Activated CD8-positive, alpha-beta memory T cell treated with anti-CD3 and anti-CD28 coated beads, Interleukin-2, amount 10 ng/mL, durations not matched to agents 7 days and 5 days (primary cell): ENCODE measurements around the gene ABCA13. TPM values are rescaled to one million over a fixed set of nuclear protein-coding genes. Genes with fewer than 3 reads are reported as not detected.

ENCODE experiments used
- ATAC-seq: fragments of 150-1000 bp; cut with Tn5 transposase; one replicate; pipeline ENCODE4 v1.10.0; 2021; ENCODE audit warnings: moderate library complexity
- CTCF ChIA-PET: fragments of 350-600 bp; sonication (Branson Sonifier 250); formaldehyde crosslinking; loops from one replicate; lab custom pipeline; 2021; ENCODE audit warnings: antibody characterized with exemption; lab: Charles Lee
- DNase-seq: peaks from one replicate; pipeline ENCODE4 v3.0.0-alpha.2; 2020
- H3K27ac Mint-ChIP-seq: one replicate; pipeline ENCODE4 v1.8.0; 2021; ENCODE audit warnings: mild to moderate bottlenecking, mixed read lengths
- H3K27me3 Mint-ChIP-seq: one replicate; pipeline ENCODE4 v1.8.0; 2021; ENCODE audit warnings: mixed read lengths
- H3K36me3 Mint-ChIP-seq: one replicate; pipeline ENCODE4 v1.8.0; 2021; ENCODE audit warnings: mild to moderate bottlenecking, mixed read lengths
- H3K4me1 Mint-ChIP-seq: one replicate; pipeline ENCODE4 v1.8.0; 2021; ENCODE audit warnings: mixed read lengths
- H3K4me3 Mint-ChIP-seq: one replicate; pipeline ENCODE4 v1.8.0; 2021; ENCODE audit warnings: mild to moderate bottlenecking, moderate library complexity, mixed read lengths
- H3K9me3 Mint-ChIP-seq: one replicate; pipeline ENCODE4 v1.8.0; 2022; ENCODE audit warnings: low read depth, mixed read lengths
- total RNA-seq, 2 experiments: library from RNA; stranded (reverse); gene quantifications; one replicate each; pipeline ENCODE4 v1.2.3, GENCODE V29; 2021

The ABCA13 gene
- total RNA-seq, 2 experiments from 2014 or later, result 0.05 to 0.06 TPM

DNA sequence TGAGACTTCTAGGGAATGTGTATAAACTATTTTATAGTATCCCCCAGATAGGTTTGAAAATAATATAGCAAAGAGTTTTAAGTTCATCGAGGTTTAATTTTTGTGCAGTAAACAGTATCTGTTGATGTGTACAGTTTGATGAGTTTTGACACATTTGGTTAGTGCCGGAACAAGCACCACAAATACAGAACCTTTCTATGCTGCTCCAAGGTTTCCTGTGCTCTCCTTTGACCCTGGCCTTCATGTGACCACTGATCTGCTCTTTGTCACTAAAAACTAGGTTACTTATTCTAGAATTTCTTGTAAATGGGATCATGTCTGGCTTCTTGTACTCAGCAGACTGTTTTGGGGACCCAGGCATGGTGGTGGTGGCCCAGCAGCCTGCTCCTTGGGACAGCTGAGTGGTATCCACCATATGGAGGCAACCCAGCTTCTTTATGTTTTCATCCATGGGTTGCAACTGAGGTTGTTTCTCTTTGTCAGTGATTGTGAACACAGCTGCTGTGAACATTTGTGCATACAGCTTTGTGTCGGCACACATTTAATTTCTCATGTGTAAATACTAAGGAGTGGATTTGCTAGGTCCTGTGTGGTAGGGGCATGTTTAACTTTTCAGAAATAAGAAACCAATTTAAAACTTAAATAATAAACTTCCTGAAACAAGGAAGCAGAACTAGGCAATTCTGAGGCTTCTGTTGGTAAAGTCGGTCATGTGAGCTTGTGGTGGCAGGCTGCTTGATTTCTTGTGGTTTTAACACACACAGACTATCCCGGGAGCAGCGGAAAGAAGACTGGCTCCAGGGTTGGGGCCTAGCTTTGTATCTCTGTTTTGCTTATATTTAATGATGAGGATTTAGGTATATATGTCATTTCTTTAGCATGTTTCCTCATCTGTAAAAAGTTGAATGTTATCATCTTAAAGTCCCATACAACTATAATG lies 219.4 kb downstream of the ABCA13 start:
- no peak overlapping the region for H3K4me3 Mint-ChIP-seq
- no peaks in the 10 kb centered on the region for H3K4me1 Mint-ChIP-seq
- peaks cover 3% of the 10 kb centered on the region for H3K27me3 Mint-ChIP-seq
- DNase-seq (no peak), ATAC-seq (no peak)
- CTCF ChIA-PET, result no interaction called here
- no peak overlapping the region for H3K27ac Mint-ChIP-seq
- no peaks in the 10 kb centered on the region for H3K9me3 Mint-ChIP-seq
- H3K36me3 Mint-ChIP-seq, result no peaks in the 10 kb centered on the region

- Mint-ChIP-seq H3K4me3 (no peak overlapping the region), H3K9me3 (no peaks in the 10 kb centered on the region), H3K27ac (no peak overlapping the region), H3K36me3 (no peaks in the 10 kb centered on the region), H3K27me3 (peaks cover 2% of the 10 kb centered on the region), H3K4me1 (no peaks in the 10 kb centered on the region)
- ATAC-seq (no peak), DNase-seq (no peak)
- CTCF ChIA-PET, result no interaction called here
These were observed 226.9 kb downstream of the ABCA13 start for GRCh38 chr7:48398191-48398590.

DNA sequence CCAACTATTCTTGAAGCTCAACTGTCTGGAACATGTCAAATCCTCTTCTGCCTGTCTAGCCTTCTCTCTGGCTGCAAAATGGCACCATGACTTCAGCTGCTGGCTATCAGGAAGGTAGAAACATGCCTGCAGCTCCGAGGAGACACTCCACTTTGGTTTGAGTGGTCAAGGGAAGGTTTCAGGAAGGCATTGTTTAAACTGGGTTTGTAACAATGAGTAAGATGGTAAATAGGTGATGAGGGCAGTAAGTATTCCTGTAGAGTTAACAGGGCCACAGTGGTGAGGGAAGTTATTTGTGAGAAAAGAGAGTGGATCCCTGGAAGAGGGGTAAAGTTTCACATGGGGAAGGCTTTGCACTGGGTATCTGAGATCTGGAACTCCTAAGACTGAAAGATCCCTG lies 231.5 kb downstream of the ABCA13 start:
- Mint-ChIP-seq H3K27ac (no peak overlapping the region), H3K4me3 (no peak overlapping the region), H3K4me1 (no peaks in the 10 kb centered on the region), H3K9me3 (peaks cover 3% of the 10 kb centered on the region), H3K36me3 (no peaks in the 10 kb centered on the region), H3K27me3 (no peaks in the 10 kb centered on the region)
- CTCF ChIA-PET, result interaction anchor here (0.5 kb wide), 1 partner anchor 402 kb away, joined by 3 read pairs; no protein-coding TSS in a partner anchor
- ATAC-seq (no peak), DNase-seq (no peak)

DNA sequence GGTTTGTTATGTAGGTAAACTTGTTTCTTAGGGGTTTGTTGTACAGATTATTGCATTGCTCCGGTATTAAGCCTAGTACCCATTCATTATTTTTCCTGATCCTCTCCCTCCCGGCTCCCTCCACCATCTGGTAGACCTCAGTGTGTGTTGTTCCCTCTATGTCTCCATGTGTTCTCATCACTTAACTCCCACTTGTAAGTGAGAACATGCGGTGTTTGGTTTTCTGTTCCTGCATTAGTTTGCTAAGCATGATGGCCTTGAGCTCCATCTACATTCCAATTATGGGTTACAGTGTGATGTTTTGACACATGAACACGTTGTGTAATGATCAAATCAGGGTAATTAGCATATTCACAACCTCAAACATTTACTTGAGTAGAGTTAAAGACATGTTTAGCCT lies 237.5 kb downstream of the ABCA13 start:
- Mint-ChIP-seq H3K4me1 (peaks cover 6% of the 10 kb centered on the region), H3K27ac (no peak overlapping the region), H3K4me3 (no peak overlapping the region), H3K36me3 (no peaks in the 10 kb centered on the region), H3K27me3 (no peaks in the 10 kb centered on the region), H3K9me3 (peaks cover 3% of the 10 kb centered on the region)
- DNase-seq (no peak), ATAC-seq (no peak)
- CTCF ChIA-PET, result no interaction called here

GRCh38 chr7:48411619-48412018 lies 240.4 kb downstream of the ABCA13 start:
- Mint-ChIP-seq H3K27me3 (no peaks in the 10 kb centered on the region), H3K4me1 (peaks cover 6% of the 10 kb centered on the region), H3K36me3 (no peaks in the 10 kb centered on the region), H3K27ac (no peak overlapping the region), H3K9me3 (no peaks in the 10 kb centered on the region), H3K4me3 (no peak overlapping the region)
- DNase-seq, result peak; percentile 47
- CTCF ChIA-PET, result no interaction called here
- ATAC-seq, result peak; percentile 27

DNA sequence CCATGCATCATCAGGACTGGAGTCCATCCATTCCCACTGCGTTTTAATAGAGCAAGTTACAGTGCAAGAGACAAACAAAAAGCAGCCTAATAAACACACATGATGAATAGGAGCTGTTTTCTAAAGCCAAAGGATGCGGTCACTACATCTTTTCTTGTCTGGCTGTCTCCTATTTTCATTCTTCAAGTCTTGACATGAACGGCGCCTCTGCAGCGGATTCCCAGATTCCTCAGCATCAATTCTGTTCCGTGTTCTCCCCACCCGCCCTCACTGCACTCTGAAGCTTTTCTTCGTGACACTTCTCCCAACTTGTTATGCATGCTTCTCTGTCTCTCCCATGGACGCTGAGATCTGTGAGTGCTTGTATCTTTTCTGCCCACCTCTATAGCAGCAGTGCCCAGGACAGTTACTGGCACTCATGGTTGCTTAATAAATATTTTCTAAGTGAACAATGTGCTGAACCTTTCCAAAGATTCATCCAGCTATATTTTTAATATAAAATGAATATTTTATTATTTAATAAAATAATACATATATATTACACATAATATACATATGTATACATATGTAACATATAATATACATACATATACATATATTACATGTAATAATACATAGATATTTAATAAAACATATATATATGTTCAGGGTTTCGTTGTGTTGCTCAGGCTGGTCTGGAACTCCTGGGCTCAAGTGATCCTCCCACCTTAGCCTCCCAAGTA lies 242.9 kb downstream of the ABCA13 start:
- CTCF ChIA-PET, result no interaction called here

DNA sequence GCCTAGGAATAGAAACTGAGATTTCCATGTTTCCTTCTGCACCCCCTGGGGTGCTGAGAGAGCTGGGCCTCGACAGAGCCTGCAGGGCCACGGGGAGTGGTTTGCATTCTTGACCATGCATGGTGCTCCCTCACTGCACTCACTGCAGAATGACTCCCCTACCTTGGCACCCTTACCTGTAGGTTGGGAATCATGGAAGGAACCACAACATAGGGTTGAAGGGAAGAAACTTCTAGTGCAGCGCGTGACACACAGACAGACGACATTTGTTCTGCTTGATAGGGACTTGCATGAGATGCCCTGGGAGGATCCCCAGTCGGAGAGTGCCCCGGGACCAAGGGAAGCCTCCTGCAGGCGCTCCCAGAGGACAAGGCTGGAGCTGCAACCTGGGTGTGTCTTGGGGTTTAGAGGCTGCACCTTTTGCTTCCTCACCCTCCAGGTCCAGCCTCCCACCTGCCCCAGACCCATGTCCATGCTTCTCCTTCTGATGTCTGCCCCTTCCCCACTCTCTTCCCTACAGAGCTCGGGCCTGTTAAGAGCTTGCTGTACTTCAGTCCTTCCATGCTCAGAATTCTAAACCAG lies 245.2 kb downstream of the ABCA13 start:
- no peak overlapping the region for H3K27ac Mint-ChIP-seq
- H3K36me3 Mint-ChIP-seq, result no peaks in the 10 kb centered on the region
- no peaks in the 10 kb centered on the region for H3K27me3 Mint-ChIP-seq
- no peak overlapping the region for H3K4me3 Mint-ChIP-seq
- ATAC-seq, result no peak
- no peak for DNase-seq
- CTCF ChIA-PET, result no interaction called here
- H3K9me3 Mint-ChIP-seq, result no peaks in the 10 kb centered on the region
- peaks cover 5% of the 10 kb centered on the region for H3K4me1 Mint-ChIP-seq

More for the DNA sequence above, 242.9 kb downstream of the ABCA13 start:
- ATAC-seq, result no peak
- no peak for DNase-seq
- H3K27me3 Mint-ChIP-seq, result no peaks in the 10 kb centered on the region
- no peak overlapping the region for H3K27ac Mint-ChIP-seq
- H3K4me3 Mint-ChIP-seq, result no peak overlapping the region
- H3K36me3 Mint-ChIP-seq, result no peaks in the 10 kb centered on the region
- H3K9me3 Mint-ChIP-seq, result no peaks in the 10 kb centered on the region
- H3K4me1 Mint-ChIP-seq, result peaks cover 6% of the 10 kb centered on the region

- CTCF ChIA-PET, result no interaction called here
- ATAC-seq, result no peak
- no peak for DNase-seq
- Mint-ChIP-seq H3K4me1 (no peaks in the 10 kb centered on the region), H3K9me3 (no peaks in the 10 kb centered on the region), H3K36me3 (no peaks in the 10 kb centered on the region), H3K27me3 (no peaks in the 10 kb centered on the region), H3K4me3 (no peak overlapping the region), H3K27ac (no peak overlapping the region)
These were observed 248.1 kb downstream of the ABCA13 start for GRCh38 chr7:48419401-48419800.

DNA sequence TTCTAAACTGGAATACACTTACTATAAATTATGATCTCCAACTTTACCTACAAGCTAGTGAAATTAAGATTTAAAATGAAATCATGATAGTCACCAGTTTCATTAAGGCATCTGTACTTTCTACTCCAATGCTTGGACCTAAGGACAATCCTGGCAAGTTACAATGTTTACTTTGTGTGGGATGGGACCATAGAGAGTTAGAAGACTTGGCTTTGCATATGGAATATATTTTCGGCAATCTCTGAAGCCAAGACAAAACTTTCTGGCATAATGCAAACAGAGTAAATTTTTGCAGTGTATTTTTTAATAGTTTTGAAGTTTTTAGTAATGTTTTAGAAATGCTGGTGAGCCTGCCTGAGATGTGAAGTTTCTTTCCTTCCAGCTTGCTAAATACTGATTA lies 248.9 kb downstream of the ABCA13 start:
- Mint-ChIP-seq H3K4me3 (no peak overlapping the region), H3K4me1 (no peaks in the 10 kb centered on the region), H3K9me3 (no peaks in the 10 kb centered on the region), H3K27me3 (no peaks in the 10 kb centered on the region), H3K27ac (no peak overlapping the region), H3K36me3 (no peaks in the 10 kb centered on the region)
- no peak for DNase-seq
- CTCF ChIA-PET, result no interaction called here
- no peak for ATAC-seq

GRCh38 chr7:48421357-48421756 lies 250.1 kb downstream of the ABCA13 start:
- Mint-ChIP-seq H3K4me3 (no peak overlapping the region), H3K27ac (no peak overlapping the region), H3K9me3 (no peaks in the 10 kb centered on the region), H3K36me3 (no peaks in the 10 kb centered on the region), H3K4me1 (no peaks in the 10 kb centered on the region), H3K27me3 (no peaks in the 10 kb centered on the region)
- CTCF ChIA-PET, result no interaction called here
- ATAC-seq (no peak), DNase-seq (no peak)

DNA sequence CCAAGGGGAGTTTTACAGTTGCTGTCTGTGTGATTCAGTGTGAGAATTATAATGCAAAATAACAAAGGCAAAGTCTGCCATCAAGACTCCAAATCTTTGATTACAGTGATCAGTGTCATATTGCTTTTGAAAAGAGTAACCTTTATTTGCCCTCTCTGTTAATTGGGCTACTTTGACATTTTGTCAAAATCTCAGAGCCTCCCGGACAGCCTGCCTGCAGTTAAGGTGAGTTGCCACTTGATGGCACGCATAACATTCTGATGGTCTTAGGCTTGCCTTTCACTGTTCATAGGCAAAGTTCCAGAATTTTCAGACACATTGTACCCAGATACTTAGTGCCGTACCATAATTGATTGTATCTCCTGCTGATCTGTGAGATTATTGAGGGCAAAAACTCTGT lies 253.5 kb downstream of the ABCA13 start:
- H3K9me3 Mint-ChIP-seq, result no peaks in the 10 kb centered on the region

DNA sequence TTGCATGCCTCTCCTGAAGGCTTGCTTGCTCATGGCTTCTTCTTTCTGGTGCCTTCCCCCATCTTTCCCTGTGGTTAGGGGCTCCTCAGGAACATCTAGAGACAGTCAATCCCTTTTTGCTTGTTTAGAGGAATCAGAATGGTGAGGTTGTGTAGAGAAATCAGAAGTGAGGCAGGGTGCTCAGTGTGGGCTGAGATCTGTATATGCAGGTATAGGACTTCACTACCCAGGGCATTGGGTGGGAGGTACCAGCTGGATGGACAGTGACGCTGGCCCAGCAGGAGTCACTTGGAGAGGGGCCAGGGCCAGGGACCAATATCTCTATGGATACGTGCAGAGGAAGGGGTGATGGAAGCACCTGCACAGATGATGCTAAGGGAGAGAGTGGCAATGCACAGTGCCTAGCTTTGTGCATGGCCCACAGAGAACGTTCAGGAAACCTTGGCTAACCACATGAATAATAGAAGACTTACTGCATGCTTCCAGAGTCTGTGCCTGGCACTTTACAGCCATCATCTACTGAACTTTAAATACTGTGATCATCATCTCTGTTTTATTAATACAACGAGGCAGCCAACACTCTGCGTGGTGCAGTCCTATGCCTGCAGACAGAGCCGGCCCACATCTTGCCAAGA lies 255.2 kb downstream of the ABCA13 start:
- H3K4me1 Mint-ChIP-seq, result no peaks in the 10 kb centered on the region
- no peaks in the 10 kb centered on the region for H3K9me3 Mint-ChIP-seq
- CTCF ChIA-PET, result no interaction called here
- H3K36me3 Mint-ChIP-seq, result no peaks in the 10 kb centered on the region
- DNase-seq, result no peak
- no peaks in the 10 kb centered on the region for H3K27me3 Mint-ChIP-seq
- no peak overlapping the region for H3K27ac Mint-ChIP-seq
- H3K4me3 Mint-ChIP-seq, result no peak overlapping the region
- no peak for ATAC-seq

More for the DNA sequence above, 253.5 kb downstream of the ABCA13 start:
- Mint-ChIP-seq H3K36me3 (no peaks in the 10 kb centered on the region), H3K4me1 (no peaks in the 10 kb centered on the region), H3K27ac (no peak overlapping the region), H3K27me3 (no peaks in the 10 kb centered on the region), H3K4me3 (no peak overlapping the region)
- no peak for ATAC-seq
- CTCF ChIA-PET, result no interaction called here
- no peak for DNase-seq

GRCh38 chr7:48426966-48427555 lies 255.8 kb downstream of the ABCA13 start:
- ATAC-seq, result no peak
- H3K4me3 Mint-ChIP-seq, result no peak overlapping the region

More at GRCh38 chr7:48426966-48427555, 255.8 kb downstream of the ABCA13 start:
- Mint-ChIP-seq H3K36me3 (no peaks in the 10 kb centered on the region), H3K27me3 (no peaks in the 10 kb centered on the region), H3K9me3 (no peaks in the 10 kb centered on the region), H3K4me1 (no peaks in the 10 kb centered on the region), H3K27ac (no peak overlapping the region)
- CTCF ChIA-PET, result no interaction called here
- DNase-seq, result no peak
